Measurements from ENCODE around the gene NTSR1.

GRCh38 chr20:62706857-62707256, 1.8 kb upstream of the NTSR1 start:
- TF ChIP-seq CTCF (IDR thresholded peaks at IDR 0.05) (no peak), POLR2A (IDR thresholded peaks at IDR 0.05) (no peak)

All from right lobe of liver (tissue), 4 donors.